K562 (cell line): Measurements from ENCODE around the gene PMVK. TPM values are rescaled to one million over a fixed set of nuclear protein-coding genes. Genes with fewer than 3 reads are reported as not detected.
A peak's percentile ranks its signal among the peaks of the same experiment; 100 is the strongest.

ENCODE experiments used
- ARNT ChIP-seq, 2 experiments: fragments of 450-650 bp; IDR thresholded peaks; 2 replicates each; pipeline ENCODE4 v1.6.1; 2016; ENCODE audit warnings: mild to moderate bottlenecking in 1 of 2
- CBFA2T2 ChIP-seq: fragments of 450-650 bp; conservative IDR thresholded peaks from 2 replicates; pipeline ENCODE4 v1.6.1; 2017; ENCODE audit warnings: mild to moderate bottlenecking
- DPF2 ChIP-seq: fragments of 450-650 bp; IDR thresholded peaks from 2 replicates; pipeline ENCODE4 v1.6.1; 2016
- EZH2 ChIP-seq: IDR thresholded peaks from 2 replicates; pipeline ENCODE4 v1.6.1; 2012; ENCODE audit warnings: low read depth, mild to moderate bottlenecking, inconsistent platforms, low read length, borderline replicate concordance
- FOXP1 ChIP-seq: sonication (generic); formaldehyde crosslinking; IDR thresholded peaks from 2 replicates; pipeline ENCODE4 v1.8.0; 2022; ENCODE audit warnings: mild to moderate bottlenecking, missing genetic modification reagents
- PHTF2 ChIP-seq: fragments of 250-450 bp; sonication (Bioruptor Pico); IDR thresholded peaks from 2 replicates; pipeline ENCODE4 v1.5.0; 2021; ENCODE audit warnings: mild to moderate bottlenecking
- RAD21 ChIP-seq, 2 experiments: fragments of 250-450 bp in 1 of 2; fragments of 450-650 bp in 1 of 2; sonication (Bioruptor Pico) in 1 of 2; formaldehyde crosslinking in 1 of 2; IDR thresholded peaks in 1 of 2; conservative IDR thresholded peaks in 1 of 2; 2 replicates each; pipeline versions ENCODE4 v1.4.0 to v1.8.0; 2020 to 2022; ENCODE audit warnings: mild to moderate bottlenecking in 2 of 2, moderate library complexity in 1 of 2
- RB1 ChIP-seq: fragments of 450-650 bp; IDR thresholded peaks from 2 replicates; pipeline ENCODE4 v1.6.1; 2017; ENCODE audit warnings: low read depth, mild to moderate bottlenecking
- ZBTB17 ChIP-seq: fragments of 450-650 bp; formaldehyde crosslinking; IDR thresholded peaks from 2 replicates; pipeline ENCODE4 v1.4.0; 2020; ENCODE audit warnings: mild to moderate bottlenecking
- ZBTB7A ChIP-seq: IDR thresholded peaks from 2 replicates; pipeline ENCODE4 v1.6.1; 2011; ENCODE audit warnings: low read depth, mild to moderate bottlenecking, low read length, moderate library complexity, borderline replicate concordance; ENCODE audit not compliant: control insufficient read depth
- ZFP30 ChIP-seq: fragments of 250-450 bp; sonication (Bioruptor Pico); IDR thresholded peaks from 2 replicates; pipeline ENCODE4 v1.8.0; 2022; ENCODE audit warnings: moderate library complexity, mild to moderate bottlenecking, inconsistent platforms, borderline replicate concordance
- ZFX ChIP-seq: sonication (generic); formaldehyde crosslinking; IDR thresholded peaks from 2 replicates; pipeline ENCODE4 v1.8.0; 2022; ENCODE audit warnings: mild to moderate bottlenecking, missing genetic modification reagents, moderate library complexity
- ZNF197 ChIP-seq: fragments of 200-800 bp; sonication (Bioruptor generic); IDR thresholded peaks from 2 replicates; pipeline ENCODE4 v1.6.1; 2016; ENCODE audit warnings: low read depth, missing genetic modification characterization, missing compliant biosample characterization
- ZNF740 ChIP-seq, 3 experiments: fragments of 200-800 bp in 1 of 3; sonication (Bioruptor generic) in 1 of 3; sonication (generic) in 1 of 3; formaldehyde crosslinking in 1 of 3; IDR thresholded peaks; 2 replicates each; pipeline versions ENCODE4 v1.6.1 to v1.8.0; 2016 to 2022; ENCODE audit warnings: mild to moderate bottlenecking in 2 of 3, missing compliant biosample characterization in 2 of 3, missing genetic modification characterization in 2 of 3, missing genetic modification reagents in 1 of 3
- polyA plus RNA-seq, 8 experiments: library from polyadenylated mRNA; depleted of rRNA in 4 of 8; stranded (reverse) in 5 of 8; unstranded in 3 of 8; fragments of >200 nt; fragmentation: Nextera tagmentation in 2 of 8; fragmentation: Illumina TruSeq in 1 of 8; extraction: Ambion mirVana in 2 of 8; extraction: Trizol in 1 of 8; gene quantifications; 2 replicates each; pipeline versions ENCODE4 v1.2.1 to v1.2.3, GENCODE V29; 2011 to 2014; ENCODE audit warnings: inconsistent platforms in 1 of 8, missing spikeins in 1 of 8
- total RNA-seq, 7 experiments: library from RNA; depleted of rRNA in 6 of 7; stranded (reverse); fragments of >200 nt in 6 of 7; fragmentation: Illumina TruSeq in 2 of 7; extraction: Trizol in 2 of 7; gene quantifications; 2 replicates each; pipeline versions ENCODE4 v1.2.1 to v1.2.3, GENCODE V29; 2011 to 2021; ENCODE audit warnings: low replicate concordance in 1 of 7
- TF ChIP-seq, protein P1 (sequence below): fragments of 450-650 bp; IDR thresholded peaks from 2 replicates; pipeline ENCODE4 v1.6.1; 2016
- TF ChIP-seq, protein P2 (sequence below), 2 experiments: fragments of 450-650 bp; IDR thresholded peaks; 2 replicates each; pipeline ENCODE4 v1.6.1; 2018; ENCODE audit warnings: mild to moderate bottlenecking in 2 of 2, low read depth in 1 of 2; ENCODE audit not compliant: partially characterized antibody in 2 of 2
- TF ChIP-seq, protein P3 (sequence below): fragments of 450-650 bp; IDR thresholded peaks from 2 replicates; pipeline ENCODE4 v1.6.1; 2016; ENCODE audit warnings: low read depth, mild to moderate bottlenecking, moderate library complexity
- TF ChIP-seq, protein P4 (sequence below): sonication (generic); formaldehyde crosslinking; IDR thresholded peaks from 2 replicates; pipeline ENCODE4 v1.8.1; 2022; ENCODE audit warnings: missing genetic modification reagents

Gene PMVK
- total and polyA plus RNA-seq, 9 of the 15 experiments (the other 6 are each of a cell fraction or from before 2014, with no cell fraction given), result 1.1 to 15.3 (median 6.3) TPM

DNA sequence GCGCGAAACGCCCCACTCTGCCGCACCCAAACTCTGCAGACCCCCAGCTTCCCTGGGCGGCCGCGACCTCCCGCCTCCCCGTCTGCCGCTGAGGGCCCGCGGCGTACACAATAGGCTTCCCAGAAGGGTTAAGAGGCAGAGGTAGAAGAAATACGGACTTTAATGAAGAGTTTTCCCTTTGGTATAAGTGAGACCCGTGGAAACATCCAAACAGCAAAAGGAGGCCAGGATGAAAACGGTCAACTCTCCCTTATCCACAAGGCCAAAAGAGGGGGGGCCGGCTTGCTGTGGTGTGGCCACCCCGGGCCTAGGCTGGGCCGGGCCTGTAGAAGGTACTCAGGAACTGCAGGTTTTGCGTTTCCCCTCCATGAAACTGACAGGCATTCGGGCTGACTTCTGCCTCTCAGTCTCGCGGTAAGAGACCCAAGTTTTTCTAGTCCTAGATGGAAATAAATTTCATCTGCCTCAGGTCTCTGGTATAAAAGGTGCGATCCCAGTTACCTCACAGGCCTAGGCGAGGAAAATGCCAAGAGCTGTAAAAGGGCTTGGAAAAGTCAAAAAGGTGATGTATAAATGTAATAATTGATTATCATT, 25.7 kb upstream of the PMVK start (continued):
- TF ChIP-seq, protein P1, sequence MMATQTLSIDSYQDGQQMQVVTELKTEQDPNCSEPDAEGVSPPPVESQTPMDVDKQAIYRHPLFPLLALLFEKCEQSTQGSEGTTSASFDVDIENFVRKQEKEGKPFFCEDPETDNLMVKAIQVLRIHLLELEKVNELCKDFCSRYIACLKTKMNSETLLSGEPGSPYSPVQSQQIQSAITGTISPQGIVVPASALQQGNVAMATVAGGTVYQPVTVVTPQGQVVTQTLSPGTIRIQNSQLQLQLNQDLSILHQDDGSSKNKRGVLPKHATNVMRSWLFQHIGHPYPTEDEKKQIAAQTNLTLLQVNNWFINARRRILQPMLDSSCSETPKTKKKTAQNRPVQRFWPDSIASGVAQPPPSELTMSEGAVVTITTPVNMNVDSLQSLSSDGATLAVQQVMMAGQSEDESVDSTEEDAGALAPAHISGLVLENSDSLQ, result peak; percentile 48
- TF ChIP-seq ZNF197 (CRISPR knock-in tag), result no peak
- peak; percentile 58; the same call in 1 of the 2 replicates for TF ChIP-seq ZBTB7A
- no peak for TF ChIP-seq EZH2
- TF ChIP-seq ZNF740 (CRISPR knock-in tag; IDR thresholded peaks at IDR 0.05), result peak; percentile 50; the same call in 1 of the 2 replicates
- peak in 1 of 2 experiments; percentile 54; a peak in 2 of 4 replicates for TF ChIP-seq ZNF740 (tag; IDR thresholded peaks at IDR 0.05)
- TF ChIP-seq, protein P2, sequence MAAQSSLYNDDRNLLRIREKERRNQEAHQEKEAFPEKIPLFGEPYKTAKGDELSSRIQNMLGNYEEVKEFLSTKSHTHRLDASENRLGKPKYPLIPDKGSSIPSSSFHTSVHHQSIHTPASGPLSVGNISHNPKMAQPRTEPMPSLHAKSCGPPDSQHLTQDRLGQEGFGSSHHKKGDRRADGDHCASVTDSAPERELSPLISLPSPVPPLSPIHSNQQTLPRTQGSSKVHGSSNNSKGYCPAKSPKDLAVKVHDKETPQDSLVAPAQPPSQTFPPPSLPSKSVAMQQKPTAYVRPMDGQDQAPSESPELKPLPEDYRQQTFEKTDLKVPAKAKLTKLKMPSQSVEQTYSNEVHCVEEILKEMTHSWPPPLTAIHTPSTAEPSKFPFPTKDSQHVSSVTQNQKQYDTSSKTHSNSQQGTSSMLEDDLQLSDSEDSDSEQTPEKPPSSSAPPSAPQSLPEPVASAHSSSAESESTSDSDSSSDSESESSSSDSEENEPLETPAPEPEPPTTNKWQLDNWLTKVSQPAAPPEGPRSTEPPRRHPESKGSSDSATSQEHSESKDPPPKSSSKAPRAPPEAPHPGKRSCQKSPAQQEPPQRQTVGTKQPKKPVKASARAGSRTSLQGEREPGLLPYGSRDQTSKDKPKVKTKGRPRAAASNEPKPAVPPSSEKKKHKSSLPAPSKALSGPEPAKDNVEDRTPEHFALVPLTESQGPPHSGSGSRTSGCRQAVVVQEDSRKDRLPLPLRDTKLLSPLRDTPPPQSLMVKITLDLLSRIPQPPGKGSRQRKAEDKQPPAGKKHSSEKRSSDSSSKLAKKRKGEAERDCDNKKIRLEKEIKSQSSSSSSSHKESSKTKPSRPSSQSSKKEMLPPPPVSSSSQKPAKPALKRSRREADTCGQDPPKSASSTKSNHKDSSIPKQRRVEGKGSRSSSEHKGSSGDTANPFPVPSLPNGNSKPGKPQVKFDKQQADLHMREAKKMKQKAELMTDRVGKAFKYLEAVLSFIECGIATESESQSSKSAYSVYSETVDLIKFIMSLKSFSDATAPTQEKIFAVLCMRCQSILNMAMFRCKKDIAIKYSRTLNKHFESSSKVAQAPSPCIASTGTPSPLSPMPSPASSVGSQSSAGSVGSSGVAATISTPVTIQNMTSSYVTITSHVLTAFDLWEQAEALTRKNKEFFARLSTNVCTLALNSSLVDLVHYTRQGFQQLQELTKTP (IDR thresholded peaks at IDR 0.05; ENCODE audit: low read depth in 1 of 2, partially characterized antibody in 2 of 2), result peak in 1 of 2 experiments; percentile 29
- TF ChIP-seq RB1, result 0 out of 2 replicates have a peak, but pooled peaks have one; percentile 2
- TF ChIP-seq ZFP30 (CRISPR knock-in tag), result no peak
- TF ChIP-seq, protein P3, sequence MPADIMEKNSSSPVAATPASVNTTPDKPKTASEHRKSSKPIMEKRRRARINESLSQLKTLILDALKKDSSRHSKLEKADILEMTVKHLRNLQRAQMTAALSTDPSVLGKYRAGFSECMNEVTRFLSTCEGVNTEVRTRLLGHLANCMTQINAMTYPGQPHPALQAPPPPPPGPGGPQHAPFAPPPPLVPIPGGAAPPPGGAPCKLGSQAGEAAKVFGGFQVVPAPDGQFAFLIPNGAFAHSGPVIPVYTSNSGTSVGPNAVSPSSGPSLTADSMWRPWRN, result 0 out of 2 replicates have a peak, but pooled peaks have one; percentile 24
- 0 out of 4 replicates have a peak, but pooled peaks of 1 of the 2 experiments have one; percentile 30 for TF ChIP-seq ARNT (IDR thresholded peaks at IDR 0.05)
- peak; percentile 86 for TF ChIP-seq ZFX
- TF ChIP-seq RAD21 (CRISPR knock-in tag; conservative IDR thresholded peaks at IDR 0.05 in 1 of 2, IDR thresholded peaks at IDR 0.05 in 1 of 2), result no peak; a peak in 1 of 4 replicates
- TF ChIP-seq, protein P4, sequence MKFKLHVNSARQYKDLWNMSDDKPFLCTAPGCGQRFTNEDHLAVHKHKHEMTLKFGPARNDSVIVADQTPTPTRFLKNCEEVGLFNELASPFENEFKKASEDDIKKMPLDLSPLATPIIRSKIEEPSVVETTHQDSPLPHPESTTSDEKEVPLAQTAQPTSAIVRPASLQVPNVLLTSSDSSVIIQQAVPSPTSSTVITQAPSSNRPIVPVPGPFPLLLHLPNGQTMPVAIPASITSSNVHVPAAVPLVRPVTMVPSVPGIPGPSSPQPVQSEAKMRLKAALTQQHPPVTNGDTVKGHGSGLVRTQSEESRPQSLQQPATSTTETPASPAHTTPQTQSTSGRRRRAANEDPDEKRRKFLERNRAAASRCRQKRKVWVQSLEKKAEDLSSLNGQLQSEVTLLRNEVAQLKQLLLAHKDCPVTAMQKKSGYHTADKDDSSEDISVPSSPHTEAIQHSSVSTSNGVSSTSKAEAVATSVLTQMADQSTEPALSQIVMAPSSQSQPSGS (CRISPR knock-in tag), result no peak
- no peak for TF ChIP-seq PHTF2
- no peak for TF ChIP-seq CBFA2T2
- peak; percentile 24; the same call in 1 of the 2 replicates for TF ChIP-seq DPF2
- TF ChIP-seq FOXP1 (CRISPR knock-in tag), result peak; percentile 46; the same call in 1 of the 2 replicates
- no peak for TF ChIP-seq ZBTB17 (CRISPR knock-in tag)
